Measurements from ENCODE around the gene FLT4.
A peak's percentile ranks its signal among the peaks of the same experiment; 100 is the strongest.
"Not testable (repeated sequence)": the region's sequence is repeated elsewhere in the genome, so short reads cannot be mapped to it uniquely, and the experiment has no call there.

Gene FLT4

DNA sequence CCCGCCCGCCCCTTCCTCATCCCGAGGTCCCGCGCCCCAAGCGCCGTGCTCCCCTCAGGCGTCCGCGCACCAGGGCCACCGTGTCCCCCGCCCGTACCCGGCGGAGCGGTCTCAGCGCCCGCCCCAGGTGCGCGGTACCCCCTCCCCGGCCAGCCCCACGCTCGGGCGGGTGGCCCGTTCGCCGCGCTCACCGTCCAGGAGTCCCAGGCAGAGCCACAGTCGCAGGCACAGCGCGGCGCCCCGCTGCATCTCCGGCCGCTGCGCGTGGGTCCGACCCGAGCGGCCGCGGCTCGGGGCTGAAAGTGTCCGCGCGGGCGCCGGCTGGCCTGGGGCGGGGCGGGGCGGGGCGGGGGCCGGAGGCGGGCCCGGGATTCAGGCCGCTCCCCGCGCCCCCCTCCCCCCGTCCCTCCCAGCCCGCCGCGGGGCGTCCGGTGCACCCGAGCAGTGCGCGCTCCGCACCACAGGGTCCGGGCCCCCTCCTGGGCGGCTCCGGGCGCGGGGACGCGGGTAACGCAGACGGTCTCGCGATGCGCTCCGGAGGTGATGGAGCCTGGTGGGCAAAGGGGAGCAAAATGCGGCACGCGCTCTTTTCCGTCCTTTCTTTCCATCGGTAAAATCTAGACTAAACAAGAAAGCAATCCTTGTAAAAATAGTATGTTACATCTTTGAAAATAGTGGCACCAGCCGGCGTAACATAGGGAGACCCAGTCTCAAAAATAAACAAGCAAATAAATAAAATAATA lies at the start of gene FLT4:
TSS of gene FLT4 (minus strand) at position 304 of the 743 bp plus-strand sequence. CDS start at position 249, 55 bp downstream.
- no peak for DNase-seq

DNA sequence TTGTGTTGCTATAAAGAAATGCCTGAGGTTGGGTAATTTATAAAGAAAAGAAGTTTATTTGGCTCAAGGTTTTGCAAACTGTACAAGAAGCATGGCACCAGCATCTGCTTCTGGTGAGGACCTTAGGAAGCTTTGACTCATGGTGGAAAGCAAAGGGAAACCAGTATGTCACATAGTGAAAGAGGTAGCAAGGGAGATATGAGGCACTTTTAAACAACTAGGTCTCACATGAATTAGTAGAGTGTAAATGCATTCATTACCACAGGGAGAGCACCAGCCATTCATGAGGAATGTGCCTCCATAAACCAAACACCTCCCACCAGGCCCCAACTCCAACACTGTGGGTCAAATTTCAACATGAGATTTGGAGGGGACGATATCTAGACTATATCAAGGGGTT lies 49.6 kb upstream of the FLT4 start:
- no peak for DNase-seq

DNA sequence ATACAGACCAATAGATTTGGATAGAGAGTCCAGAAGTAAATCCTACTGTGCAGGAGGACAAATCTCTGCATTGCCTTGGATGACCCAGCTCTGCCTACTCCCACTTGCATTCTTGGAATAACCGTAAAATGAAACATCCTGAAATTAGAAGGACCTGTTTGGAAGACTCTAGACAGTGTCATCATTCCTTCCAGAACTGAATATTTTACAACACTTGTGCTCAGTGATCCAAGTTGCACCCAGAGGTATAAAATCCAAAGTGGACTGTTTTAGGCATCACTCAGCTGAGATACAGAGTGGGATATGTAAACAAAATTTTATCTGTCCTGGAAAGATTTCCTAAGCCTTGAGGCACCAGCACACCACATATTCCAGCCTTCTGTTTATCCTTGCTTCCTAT lies 46.7 kb upstream of the FLT4 start:
- DNase-seq: no peak

DNA sequence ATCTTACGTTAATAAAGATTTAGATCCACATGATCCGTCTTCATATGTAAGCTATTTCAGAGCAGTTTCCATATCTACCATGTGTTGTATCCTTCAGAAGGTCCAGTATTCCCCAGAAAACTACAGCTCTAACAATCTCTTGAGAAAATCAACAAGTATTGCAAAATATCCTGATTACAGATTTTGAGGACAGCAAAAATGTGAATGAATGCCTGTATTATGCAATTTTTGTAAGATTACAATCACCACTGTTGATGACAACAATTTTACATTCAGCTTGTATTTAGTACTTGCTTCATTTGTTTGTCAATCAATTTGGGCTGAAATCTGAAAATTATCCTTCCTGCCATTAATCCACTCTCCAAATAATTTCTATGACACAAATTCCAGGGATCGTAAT lies 43.0 kb upstream of the FLT4 start:
- DNase-seq: no peak

DNA sequence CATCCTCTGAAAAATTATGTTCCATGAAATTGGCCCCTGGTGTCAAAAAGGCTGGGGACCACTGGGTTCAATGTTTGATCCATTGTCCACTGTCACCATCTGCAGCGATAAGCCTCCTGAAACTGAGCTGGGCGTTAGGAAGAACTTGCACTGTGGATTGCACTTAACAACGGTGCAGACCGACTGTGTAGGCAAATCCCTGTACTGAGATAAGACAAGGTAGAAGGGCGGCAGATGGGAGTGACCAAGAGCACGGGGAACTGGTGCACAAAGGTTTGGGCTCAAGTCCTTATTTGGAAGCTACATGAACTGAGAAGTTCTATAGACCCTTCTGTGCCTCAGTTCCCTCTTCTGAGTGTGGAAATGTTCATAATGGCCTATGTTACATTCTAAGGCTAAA lies 41.6 kb upstream of the FLT4 start:
- no peak for DNase-seq

DNA sequence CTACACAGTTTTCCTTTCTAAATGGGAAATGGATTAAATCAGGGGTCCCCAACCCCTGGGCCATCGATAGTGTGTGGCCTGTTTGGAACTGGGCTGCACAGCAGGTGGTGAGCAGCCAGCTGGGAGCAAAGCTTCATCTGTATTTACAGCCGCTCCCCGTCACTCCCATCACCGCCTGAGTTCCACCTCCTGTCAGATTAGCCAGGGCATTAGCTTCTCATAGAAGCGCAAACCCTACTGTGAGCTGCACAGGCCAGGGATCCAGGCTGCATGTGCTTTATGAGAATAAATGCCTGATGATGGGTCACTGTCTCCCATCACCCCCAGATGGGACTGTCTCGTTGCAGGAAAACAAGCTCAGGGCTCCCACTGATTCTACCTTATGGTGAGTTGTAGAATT lies 41.2 kb upstream of the FLT4 start:
- no peak for DNase-seq

DNA sequence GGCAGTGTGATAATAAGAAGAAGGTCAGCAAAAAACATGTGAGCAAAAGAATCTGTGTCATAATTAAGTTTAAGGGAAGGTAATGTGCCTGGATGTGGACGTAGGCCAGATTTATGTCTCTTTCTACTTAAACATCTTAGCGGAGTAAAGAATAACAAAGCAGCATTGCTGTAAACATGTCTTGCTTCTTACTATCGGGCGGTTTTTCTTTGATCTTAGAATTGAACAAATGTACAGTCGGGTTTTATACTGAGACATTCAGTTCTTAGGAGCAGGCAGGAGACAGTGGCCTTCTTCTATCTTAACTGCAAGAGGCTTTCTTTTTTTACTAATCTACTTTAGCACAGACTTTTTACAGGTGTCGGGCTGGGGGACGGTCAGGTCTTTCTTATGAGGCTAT lies 40.4 kb upstream of the FLT4 start:
- DNase-seq: no peak

DNA sequence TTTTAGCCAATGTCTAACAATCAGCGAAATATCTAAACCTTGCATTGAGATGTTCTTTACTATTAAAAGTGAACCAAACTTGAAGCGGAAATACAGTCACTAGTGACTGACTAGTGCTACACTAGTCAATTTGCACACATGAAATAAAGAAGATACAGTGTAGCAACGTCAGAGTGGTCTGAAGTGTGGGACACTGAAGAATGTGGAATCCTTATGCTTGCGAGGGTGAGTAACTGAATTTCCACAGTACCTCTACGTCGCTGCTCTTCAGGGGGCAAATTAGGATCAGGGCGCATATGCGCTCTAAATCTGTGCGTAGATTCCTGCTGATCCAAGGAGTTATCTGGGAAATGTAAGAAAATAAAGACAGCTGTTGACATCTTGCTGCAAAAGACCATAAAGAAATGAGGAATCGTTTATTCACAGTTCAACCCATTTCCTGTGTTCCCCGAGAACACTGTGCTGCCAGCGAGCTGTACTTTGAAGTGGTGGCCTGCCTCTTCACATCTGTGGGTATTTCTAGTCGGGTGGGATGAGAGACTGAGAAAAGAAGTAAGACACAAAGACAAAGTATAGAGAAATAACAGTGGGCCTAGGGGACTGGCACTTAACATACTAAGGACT lies 39.8 kb upstream of the FLT4 start:
- DNase-seq: no peak

DNA sequence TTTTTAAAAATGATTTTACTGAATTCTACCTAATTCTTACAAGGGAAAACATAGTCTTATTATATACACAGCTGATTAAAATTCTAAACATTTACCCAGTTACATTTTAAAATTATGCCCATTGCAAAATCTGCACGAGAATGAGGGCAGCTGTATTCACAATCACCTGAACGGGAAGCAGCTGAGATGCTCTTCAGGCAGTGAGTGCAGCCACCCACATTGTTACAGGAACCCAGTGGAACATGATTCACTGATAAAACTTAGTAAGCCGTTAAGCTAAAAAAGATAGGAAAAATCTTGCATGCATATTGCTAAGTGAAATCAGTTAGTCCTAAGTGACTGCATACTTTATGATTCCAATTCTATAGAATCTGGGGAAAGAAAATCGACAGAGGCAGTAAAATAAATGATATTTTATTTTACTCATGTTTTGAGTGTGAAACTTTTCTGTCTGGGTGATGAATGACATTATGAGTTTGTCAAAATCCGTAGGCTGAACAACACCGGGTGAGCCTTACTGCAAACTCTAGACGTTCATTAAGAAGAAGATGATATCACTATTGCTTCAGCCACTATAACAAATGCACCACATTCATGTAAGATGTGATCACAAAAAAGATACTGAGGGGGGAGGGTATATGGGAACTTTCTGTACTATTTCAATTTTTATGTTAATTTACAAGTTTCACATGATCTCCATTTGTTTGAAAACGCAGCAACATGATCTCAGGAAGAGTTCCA lies 39.1 kb upstream of the FLT4 start:
- no peak for DNase-seq

DNA sequence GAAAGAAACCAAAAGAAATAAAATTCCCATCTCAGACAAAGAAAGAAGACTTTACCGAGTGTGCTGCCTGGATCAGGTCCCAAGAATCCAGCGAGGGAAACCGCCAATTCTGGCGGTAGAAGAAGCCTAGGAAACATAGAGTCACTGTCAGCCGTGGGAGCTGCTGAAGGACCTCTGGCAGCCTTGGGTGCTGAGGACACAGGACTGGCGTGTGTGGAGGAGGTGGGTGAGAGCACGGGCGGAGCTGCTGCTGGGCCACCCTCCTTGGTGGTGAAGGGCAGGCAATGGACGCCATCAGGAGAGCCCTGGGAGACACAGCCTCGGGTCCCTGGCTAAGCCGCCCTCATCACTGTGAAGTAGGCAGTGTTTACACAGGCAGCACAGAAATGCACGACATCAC lies 37.4 kb upstream of the FLT4 start:
- not testable (repeated sequence) for DNase-seq

DNA sequence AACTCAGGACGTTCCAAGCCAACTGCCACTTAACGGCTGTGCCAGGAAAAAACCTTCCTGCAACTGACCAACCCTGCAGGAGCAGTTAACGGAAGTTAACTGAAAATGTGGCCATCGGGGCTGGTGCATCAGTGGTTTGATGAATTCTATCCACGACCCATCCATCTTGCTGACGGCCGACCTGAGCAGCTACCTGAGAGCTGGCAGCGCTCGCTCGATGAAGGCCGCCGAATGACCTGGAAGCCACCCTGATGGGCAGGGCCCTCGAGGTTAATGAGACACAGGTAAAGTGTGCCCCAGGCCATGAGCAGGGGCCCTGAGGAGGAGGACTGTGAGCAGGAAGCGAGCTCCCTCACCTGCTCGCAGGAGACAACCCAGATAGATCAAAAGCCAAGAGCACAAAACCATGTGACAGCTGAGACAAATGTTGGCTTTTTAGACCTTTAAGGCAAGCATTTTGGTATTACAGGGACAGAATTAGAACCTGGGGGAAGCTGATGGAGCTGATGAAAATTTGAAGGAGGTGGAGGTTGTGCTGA lies 35.3 kb upstream of the FLT4 start:
- no peak for DNase-seq

DNA sequence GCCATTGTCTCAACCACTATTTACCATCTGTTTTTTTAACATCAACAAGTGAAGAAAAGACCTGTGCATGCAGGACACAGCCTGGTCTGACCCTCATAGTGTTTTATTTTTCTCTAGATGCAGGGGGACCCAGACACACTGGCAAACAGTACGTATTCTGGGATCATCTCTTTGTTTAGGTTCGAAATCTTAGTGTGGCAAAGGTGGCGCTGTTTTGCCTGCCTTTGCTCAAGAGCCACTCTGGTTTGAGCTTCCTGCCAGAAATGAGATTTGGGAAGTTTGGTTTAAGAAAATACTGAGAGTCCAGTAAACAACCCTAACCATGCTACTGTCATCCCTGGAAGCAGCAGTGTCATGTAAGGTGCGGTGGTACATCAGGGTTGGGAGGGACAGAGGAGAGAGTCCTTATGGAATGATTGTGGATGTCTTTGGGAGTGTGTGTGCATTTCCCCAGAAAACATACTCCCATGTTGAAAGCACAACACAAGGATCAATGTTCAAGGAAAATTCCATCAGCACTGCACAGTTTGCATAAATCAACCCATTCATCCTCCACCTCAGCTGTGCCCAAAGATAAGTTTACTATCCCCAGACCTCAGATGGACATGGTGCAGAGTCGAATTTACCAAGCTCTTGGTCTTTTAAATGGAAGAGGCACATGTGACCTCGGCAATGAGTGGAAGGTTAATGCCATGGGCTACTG lies 34.0 kb upstream of the FLT4 start:
- no peak for DNase-seq

DNA sequence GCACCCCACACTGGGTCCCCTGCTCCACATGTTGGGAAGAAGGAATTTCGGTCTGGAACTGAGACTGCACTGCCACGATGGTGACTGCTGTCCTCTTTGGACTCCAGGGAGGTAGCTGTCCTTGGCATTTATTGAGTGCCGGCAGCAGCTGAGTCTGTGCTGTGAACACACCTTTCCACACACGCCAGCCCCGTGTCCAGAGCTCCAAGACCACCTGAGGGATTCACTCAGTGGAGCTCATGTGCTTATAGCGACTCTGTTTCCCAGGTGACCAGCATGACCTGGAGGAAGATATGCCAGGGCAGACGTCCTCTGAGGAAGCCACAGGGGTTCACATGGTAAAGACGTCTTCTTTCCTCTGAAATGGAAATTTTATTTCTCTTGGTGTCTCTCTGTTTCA lies 33.2 kb upstream of the FLT4 start:
- no peak for DNase-seq

DNA sequence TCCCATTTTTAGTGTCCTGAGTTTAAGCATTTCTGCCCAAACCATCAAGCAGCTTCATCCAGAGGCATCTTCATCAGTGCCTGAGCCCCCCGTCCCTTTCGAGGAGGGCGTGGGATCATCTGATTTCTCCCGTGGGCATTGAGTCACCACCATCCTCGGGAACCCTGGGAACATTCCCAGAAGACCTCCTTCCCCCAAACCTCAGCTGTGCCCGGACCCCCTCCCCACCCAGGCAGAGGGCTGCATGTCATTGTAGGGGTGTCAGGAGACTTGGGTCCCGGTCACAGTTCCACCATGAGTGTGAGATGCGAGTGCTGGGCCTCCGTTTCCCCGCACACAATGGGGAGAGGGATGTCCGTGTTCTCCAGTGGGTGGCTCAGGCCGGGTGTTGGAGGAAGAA lies 32.6 kb upstream of the FLT4 start:
- not testable (repeated sequence) for DNase-seq

DNA sequence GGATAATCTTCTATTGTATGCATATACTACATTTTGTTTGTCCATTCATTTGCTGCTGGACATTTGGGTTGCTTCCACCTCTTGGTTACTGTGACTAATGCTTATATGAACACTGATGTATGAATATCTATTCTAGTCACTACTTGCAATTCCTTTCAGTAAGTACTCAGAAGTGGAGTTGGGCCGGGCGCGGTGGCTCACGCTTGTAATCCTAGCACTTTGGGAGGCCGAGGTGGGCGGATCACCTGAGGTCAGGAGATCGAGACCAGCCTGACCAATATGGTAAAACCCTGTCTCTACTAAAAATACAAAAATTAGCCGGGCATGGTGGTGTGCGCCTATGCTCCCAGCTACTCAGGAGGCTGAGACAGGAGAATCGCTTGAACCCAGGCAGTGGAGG lies 28.9 kb upstream of the FLT4 start:
- not testable (repeated sequence) for DNase-seq

DNA sequence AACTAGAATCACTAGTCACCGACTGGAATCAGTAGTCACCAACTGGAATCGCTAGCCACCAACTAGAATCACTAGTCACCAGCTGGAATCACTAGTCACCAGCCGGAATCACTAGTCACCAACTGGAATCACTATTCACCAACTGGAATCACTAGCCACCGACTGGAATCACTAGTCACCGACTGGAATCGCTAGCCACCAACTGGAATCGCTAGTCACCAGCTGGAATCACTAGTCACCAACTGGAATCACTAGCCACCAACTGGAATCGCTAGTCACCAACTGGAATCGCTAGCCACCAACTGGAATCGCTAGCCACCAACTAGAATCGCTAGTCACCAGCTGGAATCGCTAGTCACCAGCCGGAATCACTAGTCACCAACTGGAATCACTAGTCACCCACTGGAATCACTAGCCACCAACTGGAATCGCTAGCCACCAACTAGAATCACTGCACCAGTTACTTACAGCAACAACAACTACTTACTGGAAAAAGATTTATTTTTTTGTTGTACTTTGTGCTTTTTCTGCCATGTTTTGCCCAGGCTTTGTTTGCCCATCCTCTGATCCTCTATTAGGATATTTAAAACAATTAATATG lies 25.7 kb upstream of the FLT4 start:
- no peak for DNase-seq

DNA sequence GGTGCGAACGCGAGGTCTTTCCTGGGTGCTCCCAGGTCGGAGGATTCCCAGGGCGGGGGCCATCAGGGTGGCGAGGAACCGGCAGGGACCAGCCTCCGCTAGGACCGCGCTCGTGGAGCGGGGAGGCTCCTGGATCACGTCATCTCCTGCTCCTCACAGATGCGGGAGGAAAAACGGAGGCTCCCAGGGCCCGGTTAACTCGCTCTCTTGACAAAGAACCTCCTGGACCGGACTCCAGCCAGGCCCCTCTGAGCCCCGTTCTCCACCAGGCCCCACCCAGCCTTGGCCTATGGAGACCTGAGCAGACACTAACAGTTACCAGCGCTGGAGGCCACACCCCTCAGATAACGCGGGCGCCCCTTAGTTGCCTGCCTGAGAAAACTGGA lies 24.7 kb upstream of the FLT4 start:
- not testable (repeated sequence) for DNase-seq

DNA sequence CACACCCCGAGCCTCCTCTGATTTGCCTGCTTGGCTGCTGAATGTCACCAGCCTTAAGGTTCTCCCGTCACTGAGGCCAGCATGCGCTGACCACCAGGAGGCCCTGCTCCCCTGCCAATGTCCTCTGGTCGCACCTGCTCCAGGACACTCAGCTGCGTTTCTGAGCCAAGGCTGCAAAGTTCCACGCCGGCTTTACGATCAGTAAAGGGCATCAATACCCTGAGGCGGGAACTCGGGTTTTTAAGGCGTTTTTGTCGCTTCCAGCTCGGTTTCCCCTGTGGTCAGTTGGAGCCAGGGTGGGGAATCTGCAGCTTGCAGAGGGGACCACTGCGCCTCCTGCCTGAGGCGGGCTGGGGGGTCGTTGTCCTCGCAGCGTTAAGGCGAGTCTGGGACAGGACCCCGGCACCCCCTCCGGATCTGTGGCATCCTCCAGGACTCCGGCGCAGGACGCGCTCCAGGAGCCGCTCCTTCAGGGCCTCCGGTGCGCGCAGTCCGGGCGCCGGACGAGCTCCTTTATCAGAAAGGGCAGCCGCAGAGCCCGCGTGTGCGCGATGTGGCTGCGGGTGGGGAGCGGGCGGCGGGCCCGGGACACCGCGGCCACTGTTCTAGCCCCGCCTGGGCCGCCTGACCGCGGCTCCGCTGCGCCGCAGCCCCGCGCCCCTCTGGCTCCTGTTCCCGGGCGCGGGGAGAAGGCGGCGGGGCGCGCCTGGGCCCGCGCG lies 24.1 kb upstream of the FLT4 start:
- no peak for DNase-seq

DNA sequence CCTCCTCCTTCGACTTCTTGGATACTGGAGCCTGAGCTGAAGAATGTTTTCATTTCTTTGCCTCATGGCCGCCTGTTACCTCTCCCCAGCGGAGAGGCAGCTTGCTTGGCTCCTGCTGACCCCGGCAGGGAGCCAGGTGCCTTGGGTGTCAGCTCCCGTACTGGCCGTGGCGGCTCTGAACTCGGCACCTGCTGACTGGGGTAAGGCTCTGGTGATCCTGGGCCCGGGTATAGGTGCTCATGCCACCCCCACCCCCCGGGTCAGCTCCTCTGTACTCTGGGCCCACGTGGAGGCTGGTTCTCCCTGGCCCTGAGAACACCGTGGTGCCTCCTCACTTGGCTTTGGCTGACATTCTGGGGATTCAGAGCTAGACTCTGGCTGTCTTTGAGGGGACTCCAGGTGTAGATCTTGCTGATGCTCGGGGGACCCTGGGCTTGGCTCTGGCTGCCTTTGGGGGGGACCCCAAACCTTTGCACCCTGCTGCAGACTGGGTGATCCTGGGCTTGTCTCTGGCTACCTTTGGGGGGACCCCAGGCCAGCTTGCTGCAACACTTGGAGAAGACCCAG lies 22.6 kb upstream of the FLT4 start:
- not testable (repeated sequence) for DNase-seq

DNA sequence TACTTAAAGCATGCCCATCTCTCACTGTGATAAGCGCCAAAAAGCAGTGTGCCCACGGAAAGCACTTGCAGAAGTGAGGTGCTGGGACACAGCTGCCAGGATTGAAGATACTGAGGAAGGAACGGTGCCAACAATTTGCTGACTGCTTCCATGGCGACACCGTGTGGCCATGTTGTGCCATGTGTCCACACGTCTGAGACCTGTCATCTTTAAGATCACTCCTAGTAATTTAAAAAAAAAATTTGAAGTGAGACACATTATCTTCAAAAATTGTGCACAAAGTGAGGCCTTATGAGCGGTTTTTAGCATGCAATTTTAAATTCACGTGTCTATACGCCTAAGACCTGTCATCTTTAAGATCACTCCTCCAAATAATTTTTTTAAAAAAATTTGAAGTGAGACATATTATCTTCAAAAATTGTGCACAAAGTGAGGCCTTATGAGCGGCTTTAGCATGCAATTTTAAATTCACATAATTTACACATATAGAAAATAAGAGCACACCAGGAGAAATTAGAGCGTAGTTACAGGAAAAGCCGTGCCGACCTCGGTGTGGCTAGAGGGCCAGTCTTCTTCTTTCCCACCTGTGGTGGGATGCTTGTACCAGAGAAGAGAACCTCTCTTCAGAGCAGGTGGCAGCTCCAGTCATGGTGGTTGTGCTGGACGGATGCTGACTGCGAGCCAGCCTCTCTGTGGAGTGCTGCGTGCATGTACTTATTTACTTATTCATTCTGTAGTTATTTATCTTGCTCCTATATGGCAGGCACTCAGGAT lies 21.4 kb upstream of the FLT4 start:
- DNase-seq: peak; percentile 37

DNA sequence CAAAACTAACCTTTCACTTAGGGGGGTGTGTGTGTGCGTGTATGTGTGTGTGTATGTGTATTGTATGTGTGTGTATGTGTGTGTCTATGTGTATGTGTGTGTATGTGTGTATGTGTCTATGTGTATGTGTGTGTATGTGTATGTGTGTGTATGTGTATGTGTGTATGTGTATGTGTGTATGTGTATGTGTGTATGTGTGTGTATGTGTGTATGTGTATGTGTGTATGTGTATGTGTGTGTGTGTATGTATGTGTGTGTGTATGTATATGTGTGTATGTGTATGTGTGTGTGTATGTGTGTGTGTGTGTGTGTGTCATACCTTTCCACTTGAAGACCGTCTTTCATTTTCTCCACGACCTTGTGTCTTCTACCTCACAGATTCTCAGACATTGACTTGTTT lies 20.8 kb upstream of the FLT4 start:
- no peak for DNase-seq
